HG02943 (cell line): Measurements from ENCODE around the gene LYZL4.

Experiments used
- ATAC-seq: cut with Tn5 transposase; IDR thresholded peaks from one replicate; pipeline ENCODE4 v1.9.1; 2021; ENCODE audit warnings: mild to moderate bottlenecking, low read depth, moderate library complexity; ENCODE audit not compliant: unreplicated experiment

Gene LYZL4, protein sequence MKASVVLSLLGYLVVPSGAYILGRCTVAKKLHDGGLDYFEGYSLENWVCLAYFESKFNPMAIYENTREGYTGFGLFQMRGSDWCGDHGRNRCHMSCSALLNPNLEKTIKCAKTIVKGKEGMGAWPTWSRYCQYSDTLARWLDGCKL

GRCh38 chr3:42410370-42411131 is at the start of gene LYZL4:
LYZL4 (minus strand) TSS chr3:42410610; CDS start chr3:42407251, 3,359 bp downstream.
- ATAC-seq = no peak

GRCh38 chr3:42459151-42459550 is 48.7 kb upstream of the LYZL4 start:
- ATAC-seq = no peak

GRCh38 chr3:42456211-42456610 is 45.8 kb upstream of the LYZL4 start:
- ATAC-seq = no peak

DNA sequence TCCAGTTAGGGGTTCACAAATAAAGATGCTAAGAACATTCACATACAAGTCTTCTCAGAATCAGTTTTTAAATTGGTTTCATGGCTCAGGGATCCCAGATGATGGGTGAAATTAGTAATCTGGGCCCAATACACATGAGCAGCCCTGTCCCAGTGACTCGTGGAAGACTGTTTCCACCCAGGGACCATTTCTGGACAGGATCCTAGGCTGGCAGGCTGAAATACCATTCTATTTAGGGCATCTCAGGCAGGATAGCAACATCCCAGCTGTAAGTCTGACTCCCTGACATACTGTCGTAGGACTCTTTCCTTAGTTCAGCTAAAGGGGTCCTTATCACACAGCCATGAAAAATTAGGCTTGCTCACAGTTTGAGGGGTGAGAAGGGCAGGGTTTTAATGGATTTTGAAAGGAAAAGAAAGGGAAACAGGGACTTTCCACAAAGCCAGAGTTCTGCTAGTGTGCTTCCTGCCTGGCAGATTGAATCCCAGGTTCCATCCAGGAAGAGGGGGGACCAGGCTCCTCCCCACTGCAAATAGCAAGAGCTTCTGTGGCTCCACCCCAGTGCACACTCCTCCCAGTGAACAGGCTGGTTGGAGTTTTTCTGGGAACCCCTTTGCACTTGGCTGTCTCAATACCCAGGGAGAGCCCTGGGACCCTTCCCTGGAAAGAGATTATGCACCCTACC is 41.3 kb upstream of the LYZL4 start:
- ATAC-seq = no peak

DNA sequence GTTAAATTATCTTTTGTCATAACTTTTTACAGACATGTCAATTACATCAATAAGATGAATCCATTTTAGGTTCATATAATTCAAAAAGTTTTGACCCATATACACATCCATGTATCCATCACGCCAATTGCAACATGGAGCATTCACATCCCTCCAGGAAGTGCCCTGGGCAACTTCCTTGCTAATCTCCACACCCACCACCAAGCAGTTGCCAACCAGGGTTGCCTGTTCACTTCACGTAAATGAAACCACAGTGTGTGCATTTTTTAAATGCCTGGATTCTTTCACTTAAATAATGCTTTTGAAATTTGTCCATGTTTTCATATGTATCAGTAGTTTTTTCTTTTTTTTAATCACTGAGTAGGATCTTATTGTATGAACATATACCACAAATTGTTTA is 40.7 kb upstream of the LYZL4 start:
- no peak for ATAC-seq

- no peak for ATAC-seq
Observed at GRCh38 chr3:42450567-42450966, 40.2 kb upstream of the LYZL4 start.

GRCh38 chr3:42447481-42447880 is 37.1 kb upstream of the LYZL4 start:
- no peak for ATAC-seq

- no peak for ATAC-seq
Observed at GRCh38 chr3:42446111-42447050, 36.0 kb upstream of the LYZL4 start.

DNA sequence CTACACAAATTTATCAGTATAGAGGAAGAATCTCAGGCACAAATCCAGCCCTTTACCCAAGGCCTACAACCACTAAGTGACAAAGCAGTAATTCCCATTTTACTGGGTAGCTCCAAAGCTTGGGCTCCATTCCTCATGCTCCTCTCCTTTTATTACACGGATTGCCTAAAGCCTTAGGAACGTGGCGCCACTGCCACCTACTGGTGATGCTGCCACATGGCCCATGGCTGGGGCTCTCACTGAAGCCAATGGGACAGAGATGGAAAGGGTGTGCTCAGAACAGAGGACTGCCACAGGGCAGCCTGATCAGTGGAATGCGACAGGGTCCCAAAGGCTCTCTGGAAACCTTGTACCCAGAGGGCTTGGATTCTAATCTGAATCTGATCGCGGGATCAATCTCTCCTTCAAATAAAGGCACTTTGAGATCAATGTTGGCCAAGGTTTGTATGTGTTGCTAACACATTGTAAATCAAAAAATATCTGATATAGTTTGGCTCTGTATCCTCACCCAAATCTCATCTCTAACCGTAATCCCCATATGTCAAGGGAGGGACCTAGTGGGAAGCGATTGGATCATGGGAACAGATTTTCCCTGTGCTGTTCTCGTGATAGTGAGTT is 33.5 kb upstream of the LYZL4 start:
- ATAC-seq = peak; percentile 65

GRCh38 chr3:42443292-42443691 is 32.9 kb upstream of the LYZL4 start:
- ATAC-seq = no peak

- no peak for ATAC-seq
Observed at GRCh38 chr3:42442640-42443039, 32.2 kb upstream of the LYZL4 start.

DNA sequence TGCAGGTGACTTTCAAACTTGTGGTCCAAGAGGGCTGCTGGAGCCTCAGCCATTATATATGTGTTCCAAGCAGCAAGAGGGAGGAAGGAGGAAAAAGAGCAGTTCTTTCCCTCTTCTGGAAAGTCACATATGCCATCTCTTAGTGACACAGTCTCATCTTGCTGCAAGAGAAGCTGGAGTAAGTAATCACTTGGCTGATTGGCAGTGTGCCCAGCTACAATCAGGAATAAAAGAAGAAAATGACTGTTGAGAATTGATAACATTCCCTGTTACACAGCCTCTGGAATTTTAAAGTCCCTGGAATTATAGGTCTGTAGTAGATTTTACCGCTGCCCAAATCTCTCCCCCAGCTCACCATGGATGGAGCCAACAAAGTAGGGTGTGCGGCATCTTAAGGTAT is 31.4 kb upstream of the LYZL4 start:
- no peak for ATAC-seq

- no peak for ATAC-seq
Observed at GRCh38 chr3:42440924-42441323, 30.5 kb upstream of the LYZL4 start.

GRCh38 chr3:42439261-42440115 is 29.1 kb upstream of the LYZL4 start:
- no peak for ATAC-seq

- no peak for ATAC-seq
Observed at GRCh38 chr3:42438758-42439157, 28.3 kb upstream of the LYZL4 start.

- no peak for ATAC-seq
Observed at GRCh38 chr3:42438193-42438592, 27.8 kb upstream of the LYZL4 start.

DNA sequence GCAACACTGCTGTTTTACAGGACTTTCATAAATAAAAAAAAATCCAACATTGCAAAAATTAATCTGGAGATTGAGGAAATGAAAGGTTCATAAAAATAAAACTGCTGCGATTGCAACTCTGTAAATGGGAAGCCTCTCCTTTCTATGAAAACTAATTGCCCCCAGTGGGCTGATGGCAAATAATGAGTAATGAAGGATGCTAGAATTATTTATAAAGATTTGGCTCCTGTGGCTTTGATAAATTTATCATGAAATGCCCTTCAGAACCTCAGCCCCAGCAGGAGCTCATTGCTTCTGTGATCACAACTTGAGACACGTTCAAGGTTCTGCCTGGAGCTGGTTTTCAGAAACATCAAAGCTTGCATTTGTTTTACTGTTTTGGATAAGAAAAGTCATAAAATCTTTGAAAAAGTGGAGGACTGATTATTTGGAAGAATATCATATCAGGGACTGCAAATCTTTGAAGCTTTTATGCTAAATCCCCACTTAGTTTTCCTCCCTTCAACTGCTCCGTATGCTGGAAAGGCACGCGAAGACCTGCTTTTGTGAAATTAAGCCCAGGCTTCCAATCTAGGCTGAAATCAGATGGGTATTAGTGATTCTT is 24.5 kb upstream of the LYZL4 start:
- no peak for ATAC-seq

- ATAC-seq = no peak
Observed at GRCh38 chr3:42432485-42432884, 22.1 kb upstream of the LYZL4 start.
